ENCODE data around the gene ASB7.

Gene ASB7

GRCh38 chr15:100591835-100592234 lies 10.6 kb upstream of the ASB7 start (continued):
- TF ChIP-seq ZNF585B (tag by site-specific recombination; IDR thresholded peaks at IDR 0.05) = no peak

GRCh38 chr15:100592898-100593297 lies 9.5 kb upstream of the ASB7 start:
- no peaks in the 10 kb centered on the region for H3K36me3 ChIP-seq (ENCODE audit: control insufficient read depth in 2 of 2, insufficient read depth in 1 of 2, low read length in 2 of 2)
- TF ChIP-seq ZNF311 (tag by site-specific recombination; IDR thresholded peaks at IDR 0.05; ENCODE audit: borderline replicate concordance) = no peak
- peak; percentile 68; the same call in 1 of the 2 replicates for TF ChIP-seq MEIS1 (CRISPR knock-in tag; IDR thresholded peaks at IDR 0.05; ENCODE audit: borderline replicate concordance)
- CTCF ChIA-PET = interaction anchor here (0.6 to 1.5 kb wide), 4 partner anchors 21 to 251 kb away, joined by 3 to 4 read pairs (median 4); partner anchors contain the start of gene ADAMTS17
- no peaks in the 10 kb centered on the region; the same call in 1 of the 2 replicates for H3K9me3 ChIP-seq (ENCODE audit: control insufficient read depth, insufficient read depth, low read depth, low read length)
- no peak overlapping the region for H3K4me3 ChIP-seq (ENCODE audit: low read depth, low read length)
- POLR2A ChIA-PET = interaction anchor here (1.6 kb wide), 1 partner anchor 9 kb away, joined by 8 read pairs; the partner anchor contains the start of genes ASB7 and LINS1
- no peak overlapping the region for H3K27ac ChIP-seq (ENCODE audit: extremely low read depth, low read depth, low read length)
- peaks cover 12% of the 10 kb centered on the region; the same call in 1 of the 2 replicates for H3K4me1 ChIP-seq (ENCODE audit: control insufficient read depth, insufficient read depth, low read length)

- no peaks in the 10 kb centered on the region for H3K36me3 ChIP-seq (ENCODE audit: control insufficient read depth in 2 of 2, insufficient read depth in 1 of 2, low read length in 2 of 2)
- H3K4me1 ChIP-seq (ENCODE audit: control insufficient read depth, insufficient read depth, low read length) = peaks cover 12% of the 10 kb centered on the region; the same call in 1 of the 2 replicates
- no peak overlapping the region for H3K27ac ChIP-seq (ENCODE audit: extremely low read depth, low read depth, low read length)
- ChIA-PET CTCF (interaction anchor here (0.6 to 1.5 kb wide), 5 partner anchors 13 to 251 kb away, joined by 3 to 6 read pairs (median 4); partner anchors contain the start of gene ADAMTS17), POLR2A (interaction anchor here (1.6 kb wide), 1 partner anchor 9 kb away, joined by 8 read pairs; the partner anchor contains the start of genes ASB7 and LINS1)
- TF ChIP-seq OSR2 (tag by site-specific recombination; IDR thresholded peaks at IDR 0.05) (no peak), SP2 (tag by site-specific recombination; IDR thresholded peaks at IDR 0.05) (no peak), ZNF404 (tag by site-specific recombination; IDR thresholded peaks at IDR 0.05) (no peak), ZNF132 (tag by site-specific recombination; IDR thresholded peaks at IDR 0.05; ENCODE audit: borderline replicate concordance) (no peak), ZNF629 (tag by site-specific recombination; IDR thresholded peaks at IDR 0.05) (no peak), KLF7 (tag by site-specific recombination; IDR thresholded peaks at IDR 0.05; ENCODE audit: borderline replicate concordance) (no peak), ZNF670 (tag by site-specific recombination; IDR thresholded peaks at IDR 0.05; ENCODE audit: low read depth) (no peak), ZNF529 (tag by site-specific recombination; IDR thresholded peaks at IDR 0.05; ENCODE audit: insufficient replicate concordance) (no peak), SALL2 (tag by site-specific recombination; IDR thresholded peaks at IDR 0.05; ENCODE audit: borderline replicate concordance) (no peak), KLF9 (tag by site-specific recombination; IDR thresholded peaks at IDR 0.05; ENCODE audit: low read depth) (no peak), ZNF366 (tag by site-specific recombination; conservative IDR thresholded peaks at IDR 0.05) (no peak), ZNF239 (tag by site-specific recombination; IDR thresholded peaks at IDR 0.05) (no peak), MZF1 (tag by site-specific recombination; IDR thresholded peaks at IDR 0.05; ENCODE audit: borderline replicate concordance) (no peak), ZNF266 (tag by site-specific recombination; IDR thresholded peaks at IDR 0.05; ENCODE audit: low read depth) (no peak), ZNF391 (tag by site-specific recombination; IDR thresholded peaks at IDR 0.05; ENCODE audit: borderline replicate concordance, low read depth) (no peak), MYNN (tag by site-specific recombination; IDR thresholded peaks at IDR 0.05; ENCODE audit: borderline replicate concordance) (no peak), KLF17 (tag by site-specific recombination; IDR thresholded peaks at IDR 0.05) (no peak), SETDB1 (IDR thresholded peaks at IDR 0.05; ENCODE audit: insufficient read length, low read length) (no peak), ZBTB8A (tag by site-specific recombination; IDR thresholded peaks at IDR 0.05) (no peak)
- H3K9me3 ChIP-seq (ENCODE audit: control insufficient read depth, insufficient read depth, low read depth, low read length) = no peaks in the 10 kb centered on the region; the same call in 1 of the 2 replicates
- no peak overlapping the region for H3K4me3 ChIP-seq (ENCODE audit: low read depth, low read length)
Measured at GRCh38 chr15:100593431-100593830, 9.0 kb upstream of the ASB7 start.

All from HEK293 (cell line).